Measurements from ENCODE around the gene TMBIM4.

Gene TMBIM4

DNA sequence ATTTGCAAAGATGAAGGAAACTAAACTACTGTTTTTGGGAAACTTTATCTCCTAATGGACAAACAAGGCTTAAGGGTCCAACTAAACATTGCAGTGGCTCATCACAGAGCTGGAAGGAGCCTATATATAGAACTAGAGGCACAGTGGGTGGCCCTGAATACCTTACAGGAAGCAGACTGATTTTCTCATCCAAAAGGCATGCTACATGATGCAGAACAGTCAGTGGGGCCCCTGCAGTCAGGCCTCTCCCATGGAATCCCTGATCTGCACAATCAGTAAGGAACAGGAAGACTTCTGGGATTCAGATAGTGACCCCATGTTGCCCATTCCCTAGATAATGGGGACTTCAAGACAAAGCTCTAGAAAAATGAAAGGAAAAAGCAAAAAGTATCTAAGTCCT is 37.4 kb downstream of the TMBIM4 start:
- no peaks in the 10 kb centered on the region for H3K9me3 ChIP-seq (ENCODE audit: control insufficient read depth, insufficient read depth, low read depth, low read length)
- no peak overlapping the region for H3K4me3 ChIP-seq (ENCODE audit: low read depth, low read length)
- H3K36me3 ChIP-seq (ENCODE audit: control insufficient read depth in 2 of 2, insufficient read depth in 1 of 2, low read length in 2 of 2): peaks cover 18 to 32% of the 10 kb centered on the region in 2 experiments
- no peaks in the 10 kb centered on the region for H3K4me1 ChIP-seq (ENCODE audit: control insufficient read depth, insufficient read depth, low read length)
- CTCF ChIA-PET: interaction anchor here (1.1 to 2.8 kb wide), 3 partner anchors 13 to 37 kb away, joined by 3 to 12 read pairs (median 5); no protein-coding TSS in a partner anchor
- POLR2A ChIA-PET: interaction anchor here (3.3 kb wide), 1 partner anchor 37 kb away, joined by 36 read pairs; the partner anchor contains the start of gene TMBIM4
- no peak overlapping the region for H3K27ac ChIP-seq (ENCODE audit: extremely low read depth, low read depth, low read length)
- peak; percentile 76 for TF ChIP-seq ZNF692 (tag by site-specific recombination; IDR thresholded peaks at IDR 0.05)
- peak; percentile 61 for TF ChIP-seq GLIS1 (tag by site-specific recombination; IDR thresholded peaks at IDR 0.05)
- 0 out of 2 replicates have a peak, but pooled peaks have one; percentile 40 for TF ChIP-seq ZFP69B (tag by site-specific recombination; IDR thresholded peaks at IDR 0.05)
- TF ChIP-seq SP7 (tag by site-specific recombination; IDR thresholded peaks at IDR 0.05): 0 out of 2 replicates have a peak, but pooled peaks have one; percentile 16
- TF ChIP-seq ZNF704 (tag by site-specific recombination; IDR thresholded peaks at IDR 0.05): no peak
- peak; percentile 68 for TF ChIP-seq ZNF600 (tag by site-specific recombination; IDR thresholded peaks at IDR 0.05)
- TF ChIP-seq ZNF785 (tag by site-specific recombination; IDR thresholded peaks at IDR 0.05): no peak
- TF ChIP-seq ZNF366 (tag by site-specific recombination; conservative IDR thresholded peaks at IDR 0.05): peak; percentile 9; the same call in 1 of the 2 replicates
- no peak for TF ChIP-seq BCL11A (tag by site-specific recombination; IDR thresholded peaks at IDR 0.05; ENCODE audit: low read depth)
- TF ChIP-seq ZBTB17 (tag by site-specific recombination; IDR thresholded peaks at IDR 0.05): peak; percentile 66

DNA sequence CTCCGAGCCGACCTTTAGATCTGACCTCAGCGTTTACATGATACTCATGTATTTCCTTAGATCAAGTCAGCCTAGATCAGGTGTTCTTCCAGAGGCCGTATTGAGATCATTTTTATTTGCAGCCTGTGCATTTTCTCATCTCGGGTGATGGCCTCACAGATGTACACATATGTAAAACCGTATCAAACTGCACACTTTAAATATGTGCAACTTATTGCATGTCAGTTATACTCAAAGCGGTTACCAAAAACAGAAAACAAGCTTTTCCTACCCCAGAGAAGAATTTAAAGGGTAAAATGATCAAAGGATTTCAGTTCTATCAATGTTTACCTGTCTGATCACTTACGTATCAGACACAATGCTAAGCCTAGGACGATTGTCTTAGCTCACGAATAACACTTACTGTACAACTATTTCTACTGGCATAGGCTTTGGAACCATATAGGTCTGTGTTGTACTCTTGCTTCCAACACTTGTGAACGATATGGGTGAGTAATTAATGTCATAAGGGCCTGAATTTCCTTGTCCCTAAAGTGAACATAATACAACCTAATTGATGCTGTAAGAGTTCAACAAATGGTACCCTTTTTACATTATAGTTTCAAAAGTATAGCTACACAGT is 38.6 kb downstream of the TMBIM4 start:
- no peak for TF ChIP-seq SCRT1 (tag by site-specific recombination; IDR thresholded peaks at IDR 0.05; ENCODE audit: borderline replicate concordance)
- TF ChIP-seq, protein P1, sequence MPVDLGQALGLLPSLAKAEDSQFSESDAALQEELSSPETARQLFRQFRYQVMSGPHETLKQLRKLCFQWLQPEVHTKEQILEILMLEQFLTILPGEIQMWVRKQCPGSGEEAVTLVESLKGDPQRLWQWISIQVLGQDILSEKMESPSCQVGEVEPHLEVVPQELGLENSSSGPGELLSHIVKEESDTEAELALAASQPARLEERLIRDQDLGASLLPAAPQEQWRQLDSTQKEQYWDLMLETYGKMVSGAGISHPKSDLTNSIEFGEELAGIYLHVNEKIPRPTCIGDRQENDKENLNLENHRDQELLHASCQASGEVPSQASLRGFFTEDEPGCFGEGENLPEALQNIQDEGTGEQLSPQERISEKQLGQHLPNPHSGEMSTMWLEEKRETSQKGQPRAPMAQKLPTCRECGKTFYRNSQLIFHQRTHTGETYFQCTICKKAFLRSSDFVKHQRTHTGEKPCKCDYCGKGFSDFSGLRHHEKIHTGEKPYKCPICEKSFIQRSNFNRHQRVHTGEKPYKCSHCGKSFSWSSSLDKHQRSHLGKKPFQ (tag by site-specific recombination; IDR thresholded peaks at IDR 0.05): 0 out of 2 replicates have a peak, but pooled peaks have one; percentile 8
- no peak for TF ChIP-seq ZNF350 (tag by site-specific recombination; IDR thresholded peaks at IDR 0.05)
- 0 out of 2 replicates have a peak, but pooled peaks have one; percentile 11 for TF ChIP-seq ZBTB17 (tag by site-specific recombination; IDR thresholded peaks at IDR 0.05)
- 0 out of 2 replicates have a peak, but pooled peaks have one; percentile 10 for TF ChIP-seq PRDM10 (tag by site-specific recombination; IDR thresholded peaks at IDR 0.05)
- peak; percentile 53; the same call in 1 of the 2 replicates for TF ChIP-seq ZNF335 (tag by site-specific recombination; conservative IDR thresholded peaks at IDR 0.05)
- H3K4me1 ChIP-seq (ENCODE audit: control insufficient read depth, insufficient read depth, low read length): no peaks in the 10 kb centered on the region
- no peaks in the 10 kb centered on the region for H3K9me3 ChIP-seq (ENCODE audit: control insufficient read depth, insufficient read depth, low read depth, low read length)
- peaks cover 25 to 38% of the 10 kb centered on the region in 2 experiments for H3K36me3 ChIP-seq (ENCODE audit: control insufficient read depth in 2 of 2, insufficient read depth in 1 of 2, low read length in 2 of 2)
- H3K27ac ChIP-seq (ENCODE audit: extremely low read depth, low read depth, low read length): peak overlapping the region; percentile 70
- ChIA-PET POLR2A (interaction anchor here (0.8 to 3.3 kb wide), 7 partner anchors 8 to 1138 kb away, joined by 3 to 36 read pairs (median 4); partner anchors contain the start of genes CAND1, HELB and TMBIM4), CTCF (interaction anchor here (0.6 to 2.8 kb wide), 6 partner anchors 14 to 825 kb away, joined by 3 to 12 read pairs (median 4); no protein-coding TSS in a partner anchor)
- H3K4me3 ChIP-seq (ENCODE audit: low read depth, low read length): peak overlapping the region; percentile 99
